Activated CD8-positive, alpha-beta memory T cell treated with anti-CD3 and anti-CD28 coated beads, Interleukin-2, amount 50 U/mL, for 48 hours (primary cell): ENCODE data around the gene ADRA2A.

Source experiments
- DNase-seq: peaks from one replicate; pipeline ENCODE4 v3.0.0-alpha.2; 2020

Gene ADRA2A

GRCh38 chr10:111084366-111085255 lies 7.8 kb downstream of the ADRA2A start:
- DNase-seq = peak; percentile 23

GRCh38 chr10:111085690-111086353 lies 9.0 kb downstream of the ADRA2A start:
- peak; percentile 17 for DNase-seq

- no peak for DNase-seq
These were observed 9.7 kb downstream of the ADRA2A start for GRCh38 chr10:111086574-111086973.

GRCh38 chr10:111087331-111087756 lies 10.5 kb downstream of the ADRA2A start:
- DNase-seq = no peak

GRCh38 chr10:111087968-111088505 lies 11.2 kb downstream of the ADRA2A start:
- DNase-seq = no peak

GRCh38 chr10:111089293-111089692 lies 12.5 kb downstream of the ADRA2A start:
- DNase-seq = peak; percentile 10

GRCh38 chr10:111091833-111092232 lies 15.0 kb downstream of the ADRA2A start:
- no peak for DNase-seq

GRCh38 chr10:111093741-111094380 lies 17.0 kb downstream of the ADRA2A start:
- DNase-seq = no peak

- DNase-seq = no peak
These were observed 22.0 kb downstream of the ADRA2A start for GRCh38 chr10:111098679-111099437.

- no peak for DNase-seq
These were observed 23.4 kb downstream of the ADRA2A start for GRCh38 chr10:111100198-111100597.

GRCh38 chr10:111101796-111102195 lies 25.0 kb downstream of the ADRA2A start:
- no peak for DNase-seq

GRCh38 chr10:111102359-111102837 lies 25.6 kb downstream of the ADRA2A start:
- DNase-seq = no peak

- no peak for DNase-seq
These were observed 26.5 kb downstream of the ADRA2A start for GRCh38 chr10:111103196-111103840.

GRCh38 chr10:111104811-111105210 lies 28.0 kb downstream of the ADRA2A start:
- DNase-seq = no peak

GRCh38 chr10:111106081-111106480 lies 29.3 kb downstream of the ADRA2A start:
- DNase-seq = no peak

GRCh38 chr10:111107023-111107422 lies 30.2 kb downstream of the ADRA2A start:
- DNase-seq = no peak

- DNase-seq = no peak
These were observed 31.0 kb downstream of the ADRA2A start for GRCh38 chr10:111107846-111108245.

- no peak for DNase-seq
These were observed 31.6 kb downstream of the ADRA2A start for GRCh38 chr10:111108441-111108840.

- DNase-seq = no peak
These were observed 32.8 kb downstream of the ADRA2A start for GRCh38 chr10:111109501-111110242.

GRCh38 chr10:111110771-111111170 lies 33.9 kb downstream of the ADRA2A start:
- DNase-seq = no peak

GRCh38 chr10:111112333-111112732 lies 35.5 kb downstream of the ADRA2A start:
- no peak for DNase-seq
